ENCODE measurements around the gene PHF20.
"Not testable (repeated sequence)": the region's sequence is repeated elsewhere in the genome, so short reads cannot be mapped to it uniquely, and the experiment has no call there.

PHF20 gene

DNA sequence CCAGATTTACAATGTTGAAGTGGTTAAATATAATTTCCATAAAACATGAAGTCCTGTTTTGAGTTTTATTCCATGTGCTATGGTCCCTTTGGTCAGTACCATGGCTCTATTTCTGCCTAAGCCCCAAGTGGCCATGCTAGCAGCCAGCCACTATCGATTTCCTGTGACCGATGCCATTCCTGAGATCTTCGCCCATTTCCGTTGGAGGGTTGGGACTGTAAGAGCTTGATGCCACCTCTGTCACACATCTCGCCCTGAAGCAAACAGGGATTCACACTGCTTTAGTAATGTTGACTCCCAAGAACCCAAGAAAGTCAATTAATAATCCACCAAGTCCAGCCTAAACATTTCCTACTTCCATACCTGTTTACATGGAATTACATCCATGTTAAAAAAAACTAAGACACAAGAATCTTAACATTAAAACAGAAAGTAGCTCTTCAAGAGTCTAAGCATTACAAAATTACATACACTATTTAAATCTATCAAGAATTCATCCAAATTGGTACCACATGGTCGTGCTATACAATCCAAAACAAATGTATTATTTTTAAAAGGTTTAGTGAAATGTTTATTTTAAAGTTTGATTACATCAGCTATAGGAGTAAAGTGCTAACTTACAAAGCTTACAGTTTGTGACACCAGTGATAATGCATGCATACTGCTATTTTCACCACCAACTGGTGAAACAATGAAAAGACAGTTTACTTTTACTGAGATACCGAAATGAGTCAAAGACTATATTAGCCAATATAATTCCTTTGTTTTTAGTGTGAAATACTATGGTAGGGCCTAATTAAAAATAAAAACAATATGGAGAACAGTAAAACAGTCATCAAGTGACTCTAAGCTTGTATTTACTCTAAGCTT lies 32.3 kb upstream of the PHF20 start:
- peak; percentile 13 for DNase-seq

DNA sequence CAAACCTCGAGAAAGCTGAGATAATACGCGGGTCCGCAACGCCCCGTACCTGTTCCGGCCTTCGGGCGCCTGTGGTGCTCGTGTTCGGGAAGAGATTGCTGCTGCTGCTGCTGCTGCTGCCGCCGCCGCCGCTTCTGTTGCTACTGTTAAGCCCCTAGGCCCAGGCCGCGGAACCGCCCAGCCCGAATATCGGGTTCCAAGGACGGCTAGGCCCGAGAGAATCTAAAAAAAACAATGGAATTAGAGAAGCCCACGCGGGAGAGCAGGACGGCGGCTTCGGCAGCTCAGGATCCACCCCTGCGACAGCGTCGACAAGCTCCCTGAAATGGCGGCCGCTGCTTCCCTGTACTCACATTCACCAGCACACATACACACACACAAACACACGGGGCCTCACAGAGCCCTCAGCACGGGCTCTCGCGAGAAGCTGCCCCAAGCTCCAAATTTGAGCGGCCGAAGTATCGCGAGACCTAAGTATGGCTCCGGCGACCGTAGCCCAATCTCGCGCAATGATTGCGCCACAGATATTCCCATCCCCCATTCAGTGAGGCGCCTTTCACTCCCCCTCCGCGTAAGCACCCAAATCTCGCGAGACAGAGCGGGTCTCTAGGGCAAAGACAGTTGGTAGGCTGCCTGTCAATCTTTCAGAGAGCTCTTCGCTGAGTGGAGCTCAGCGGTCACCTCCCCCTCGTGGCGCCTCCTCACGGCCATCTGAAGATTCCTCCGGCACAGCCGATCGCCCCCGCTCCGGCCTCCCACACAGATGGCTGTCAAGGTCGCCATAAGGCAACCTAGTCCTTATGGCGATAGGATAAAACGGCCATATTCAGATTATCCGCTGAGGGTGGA lies 29.7 kb upstream of the PHF20 start, which contains the start of gene RBM39:
Gene RBM39 (minus strand): TSS at position 369 of the 849 bp plus-strand sequence. CDS start 1,386 bp downstream, outside the sequence.
- DNase-seq: peak; percentile 100

DNA sequence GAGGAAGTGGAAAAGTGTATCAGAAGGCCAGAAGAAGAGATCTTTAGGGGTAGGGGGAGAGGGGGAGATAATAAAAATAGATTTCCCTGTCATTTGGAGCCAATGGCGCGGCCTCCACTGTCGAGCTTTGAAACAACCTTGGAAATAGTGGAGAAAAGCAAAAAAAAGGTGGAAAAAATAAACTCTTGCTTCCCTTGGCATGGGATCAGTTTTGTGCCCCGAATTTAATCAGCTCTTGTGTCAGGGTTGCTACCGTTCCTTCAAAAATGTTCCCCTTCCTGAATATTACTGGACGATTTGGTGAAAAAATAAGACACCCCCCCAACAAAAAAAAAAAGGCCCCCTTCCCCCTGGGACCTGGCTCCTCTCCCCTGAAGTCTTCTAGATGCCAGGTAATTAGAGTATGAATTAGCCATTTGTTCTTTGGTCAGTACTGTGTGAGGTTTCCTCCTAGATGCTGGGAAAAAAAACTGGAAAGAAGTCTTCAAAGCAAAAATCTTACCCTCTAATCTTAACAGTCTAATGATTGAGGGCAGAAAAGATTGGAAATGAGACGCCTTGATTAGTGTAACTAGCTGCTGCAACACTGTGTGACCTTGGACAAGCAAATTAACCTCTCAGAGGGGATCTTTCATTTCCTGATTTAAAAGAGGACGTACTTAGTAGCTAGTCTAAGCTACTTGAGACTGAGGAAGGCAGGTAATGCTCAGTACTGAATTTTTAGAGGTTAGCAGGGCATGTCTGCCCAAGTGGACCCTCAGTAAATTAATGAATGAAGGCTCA lies 28.9 kb upstream of the PHF20 start:
- peak; percentile 67 for DNase-seq

DNA sequence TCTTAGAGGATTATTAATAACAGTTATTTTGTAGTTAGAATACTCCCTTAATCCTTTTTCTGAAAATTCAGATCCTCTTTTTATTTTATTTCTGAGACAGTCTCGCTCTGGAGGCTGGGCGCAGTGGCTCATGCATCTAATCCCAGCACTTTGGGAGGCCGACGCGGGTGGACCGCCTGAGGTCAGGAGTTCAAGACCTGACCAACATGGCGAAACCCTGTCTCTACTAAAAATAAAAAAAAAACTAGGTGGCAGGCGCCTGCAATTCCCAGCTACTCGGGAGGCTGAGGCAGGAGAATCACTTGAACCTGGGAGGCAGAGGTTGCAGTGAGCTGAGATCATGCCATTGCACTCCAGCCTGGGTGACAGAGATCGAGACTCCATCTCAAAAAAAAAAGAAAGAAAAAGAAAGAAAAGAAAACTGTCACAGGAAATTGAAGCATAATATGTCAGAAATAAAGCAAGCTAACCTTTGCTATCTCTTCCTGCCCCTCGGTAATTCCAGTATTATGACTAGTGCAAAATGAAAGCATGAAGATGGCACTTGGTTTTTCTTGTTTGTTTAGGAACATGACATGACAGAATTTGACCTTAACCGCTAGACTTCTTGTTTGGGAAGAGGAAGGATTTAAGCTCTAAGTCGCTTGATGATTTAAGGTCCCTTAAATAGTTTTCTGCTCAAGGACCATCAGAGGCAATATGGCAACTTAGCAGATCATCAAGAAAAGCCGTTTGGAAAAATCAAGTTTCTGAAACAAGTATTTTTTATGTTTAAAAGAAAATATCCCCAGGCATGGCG lies 27.9 kb upstream of the PHF20 start:
- DNase-seq: peak; percentile 17

DNA sequence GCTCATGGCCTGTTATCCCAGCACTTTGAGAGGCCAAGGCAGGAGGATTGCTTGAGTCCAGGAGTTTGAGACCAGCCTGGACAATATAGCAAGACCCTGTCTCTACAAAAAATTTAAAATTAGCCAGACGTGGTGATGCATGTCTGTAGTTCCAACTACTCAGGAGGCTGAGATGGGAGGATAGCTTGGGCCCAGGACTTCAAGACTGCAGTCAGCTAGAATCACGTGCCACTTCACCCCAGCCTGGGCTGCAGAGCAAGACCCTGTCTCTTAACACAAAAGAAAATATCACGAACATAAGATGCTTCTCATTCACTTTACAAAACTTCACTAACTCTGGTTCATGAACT lies 27.3 kb upstream of the PHF20 start:
- not testable (repeated sequence) for DNase-seq

DNA sequence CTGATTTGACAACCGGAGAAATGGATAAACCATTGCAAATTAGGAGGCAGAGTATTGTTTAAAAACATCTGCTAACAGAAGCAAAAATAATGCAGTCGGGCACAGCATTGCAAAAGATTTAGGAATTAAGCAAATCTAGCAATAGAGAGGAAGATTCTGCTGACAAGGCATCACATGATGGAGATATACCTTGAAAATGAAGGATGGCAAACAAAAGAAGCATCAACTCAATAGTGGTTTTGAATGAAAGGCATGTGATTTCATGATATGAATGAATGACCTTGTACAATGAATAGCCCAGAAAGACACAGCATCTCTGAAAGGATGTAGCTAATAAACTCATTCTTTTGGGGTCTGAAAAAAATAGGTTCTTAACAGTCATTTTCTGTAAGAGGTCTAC lies 21.2 kb upstream of the PHF20 start:
- no peak for DNase-seq

DNA sequence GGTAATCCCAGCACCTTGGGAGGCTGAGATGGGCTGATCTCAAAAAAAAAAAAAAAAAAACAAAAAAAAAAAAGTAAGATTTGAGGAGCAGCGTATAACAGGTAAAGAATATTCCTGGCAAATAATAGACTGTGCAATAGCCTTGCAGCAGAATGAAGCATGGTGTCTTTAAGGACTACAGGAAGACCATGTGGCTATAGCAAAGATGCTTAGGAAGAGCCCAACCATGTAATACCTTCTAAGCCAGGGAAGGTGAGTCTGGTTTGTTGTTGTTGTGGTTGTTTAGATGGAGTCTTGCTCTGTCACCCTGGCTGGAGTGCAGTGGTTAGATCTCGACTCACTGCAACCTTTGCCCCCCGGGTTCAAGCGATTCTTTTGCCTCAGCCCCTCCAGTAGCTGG lies 15.4 kb upstream of the PHF20 start:
- no peak for DNase-seq

DNA sequence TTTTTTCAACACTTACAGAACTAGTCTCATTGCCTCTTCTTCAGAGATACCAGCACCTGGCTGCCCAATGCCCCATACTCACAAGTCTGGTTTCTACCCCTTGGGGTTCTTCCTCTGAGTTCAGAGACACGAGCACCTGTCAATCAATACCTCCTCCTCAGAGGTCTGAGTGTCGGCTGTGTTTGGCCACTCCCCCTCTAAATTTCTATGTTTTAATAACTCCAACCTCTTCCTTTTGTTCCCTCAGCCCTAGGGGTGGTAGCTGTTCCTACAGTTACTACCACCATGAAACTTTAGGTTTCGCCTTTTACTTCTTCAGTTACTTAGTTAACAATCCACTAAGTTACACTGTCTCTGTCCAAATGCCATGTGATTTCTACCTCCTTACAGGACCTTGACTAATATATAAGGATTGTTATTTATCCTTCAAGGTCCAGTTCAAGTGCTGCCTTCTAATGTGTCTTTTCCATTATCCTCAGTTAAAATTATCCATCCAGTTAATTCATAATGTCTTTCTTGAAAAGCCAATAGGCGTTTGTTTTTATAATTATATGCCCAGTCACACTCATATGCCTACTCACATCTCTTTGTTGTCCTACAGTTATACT lies 14.6 kb upstream of the PHF20 start:
- peak; percentile 22 for DNase-seq

DNA sequence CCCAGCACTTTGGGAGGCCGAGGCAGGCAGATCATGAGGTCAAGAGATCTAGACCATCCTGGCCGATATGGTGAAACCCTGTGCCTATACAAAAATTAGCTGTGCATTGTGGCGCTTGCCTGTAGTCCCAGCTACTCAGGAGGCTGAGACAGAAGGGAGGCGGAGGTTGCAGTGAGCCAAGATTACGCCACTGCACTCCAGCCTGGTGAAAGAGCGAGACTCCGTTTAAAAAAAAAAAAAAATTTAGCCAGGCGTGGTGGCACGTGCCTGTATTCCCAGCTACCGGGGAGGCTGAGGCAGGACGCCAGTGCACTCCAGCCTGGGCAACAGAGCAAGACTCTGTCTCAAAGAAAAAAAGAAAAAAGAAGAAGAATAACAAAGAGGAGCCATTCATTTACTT lies 10.3 kb upstream of the PHF20 start:
- not testable (repeated sequence) for DNase-seq

DNA sequence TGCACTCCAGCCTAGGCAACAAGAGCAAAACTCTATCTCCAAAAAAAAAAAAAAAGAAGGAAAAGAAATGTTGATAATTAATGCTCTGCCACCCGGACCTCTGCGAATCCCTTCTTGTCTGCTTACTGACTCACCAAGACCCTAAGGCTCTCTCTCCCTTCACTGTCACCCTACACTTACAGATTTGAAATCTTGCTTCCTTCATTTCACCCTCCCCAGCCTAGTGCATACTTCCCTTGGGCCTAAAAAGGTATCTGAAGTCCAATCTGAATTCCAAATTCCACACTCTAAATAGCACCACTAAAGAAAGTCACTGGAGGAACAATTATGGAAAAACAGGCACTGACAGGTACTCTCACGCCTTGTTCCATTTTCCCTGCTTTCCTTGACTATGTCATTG lies 9.4 kb upstream of the PHF20 start:
- DNase-seq: no peak

DNA sequence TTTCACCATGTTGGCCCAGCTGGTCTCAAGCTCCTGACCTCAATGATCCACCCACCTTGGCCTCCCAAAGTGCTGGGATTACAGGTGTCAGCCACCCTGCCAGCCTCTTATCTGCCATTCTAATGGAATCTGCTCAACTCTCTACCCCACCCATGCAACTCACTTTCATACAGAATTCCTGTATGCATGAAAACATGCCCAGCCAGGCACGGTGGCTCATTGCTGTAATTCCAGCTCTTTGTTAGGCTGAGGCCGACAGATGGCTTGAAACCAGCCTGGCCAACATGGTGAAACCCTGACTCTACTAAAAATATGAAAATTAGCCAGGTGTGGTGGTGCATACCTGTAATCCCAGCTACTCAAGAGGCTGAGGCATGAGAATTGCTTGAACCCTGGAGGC lies 6.9 kb upstream of the PHF20 start:
- DNase-seq: not testable (repeated sequence)

DNA sequence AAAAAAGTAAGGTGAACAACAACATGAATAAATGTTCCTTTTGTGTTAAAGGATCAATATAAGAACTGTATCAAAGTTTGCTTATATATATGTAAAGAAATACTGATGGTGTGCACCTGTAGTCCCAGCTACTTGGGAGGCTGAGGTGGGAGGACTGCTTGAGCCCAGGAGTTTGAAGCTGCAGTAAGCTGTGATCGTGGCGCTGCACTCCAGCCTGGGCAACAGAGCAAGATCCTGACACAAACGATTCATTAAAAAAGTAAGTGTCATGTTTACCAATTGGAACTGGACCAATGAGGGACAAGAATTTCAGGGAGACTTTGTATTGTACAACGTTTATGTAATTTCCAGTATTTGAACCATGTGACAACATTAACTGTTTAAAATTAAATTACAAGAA lies 5.0 kb upstream of the PHF20 start:
- no peak for DNase-seq

DNA sequence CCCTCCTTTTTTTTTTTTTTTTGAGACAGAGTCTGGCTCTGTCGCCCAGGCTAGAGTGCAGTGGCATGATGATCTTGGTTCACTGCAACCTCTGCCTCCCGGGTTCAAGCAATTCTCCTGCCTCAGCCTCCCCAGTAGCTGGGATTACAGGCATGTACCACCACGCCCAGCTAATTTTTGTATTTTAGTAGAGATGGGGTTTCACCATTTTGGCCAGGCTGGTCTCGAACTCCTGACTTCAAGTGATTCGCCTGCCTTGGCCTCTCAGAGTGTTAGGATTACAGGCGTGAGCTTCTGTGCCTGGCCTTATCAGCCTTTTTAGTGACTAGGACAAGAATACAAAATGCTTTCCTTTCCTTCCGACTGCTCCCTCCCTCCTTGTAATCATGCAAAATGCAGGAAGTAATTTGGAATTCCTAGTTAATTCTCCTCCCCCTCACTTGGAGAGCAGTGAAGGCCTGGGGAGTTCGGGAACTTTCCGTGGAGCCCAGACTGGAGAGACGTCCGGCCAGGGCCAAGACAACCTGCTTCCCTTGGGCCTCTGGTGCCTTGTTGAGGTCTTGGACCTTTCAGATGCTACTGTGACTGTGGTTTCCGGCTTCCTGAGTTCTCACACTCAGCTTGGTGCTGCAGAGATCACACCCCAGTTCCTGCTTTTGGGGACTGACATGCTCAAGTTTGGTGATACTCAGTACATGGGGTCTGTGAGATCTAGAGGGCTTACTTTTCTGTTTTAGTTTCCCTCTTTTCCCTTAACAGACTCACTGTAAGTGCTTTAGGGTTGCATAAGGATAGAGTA lies 3.9 kb upstream of the PHF20 start:
- DNase-seq: peak; percentile 76

DNA sequence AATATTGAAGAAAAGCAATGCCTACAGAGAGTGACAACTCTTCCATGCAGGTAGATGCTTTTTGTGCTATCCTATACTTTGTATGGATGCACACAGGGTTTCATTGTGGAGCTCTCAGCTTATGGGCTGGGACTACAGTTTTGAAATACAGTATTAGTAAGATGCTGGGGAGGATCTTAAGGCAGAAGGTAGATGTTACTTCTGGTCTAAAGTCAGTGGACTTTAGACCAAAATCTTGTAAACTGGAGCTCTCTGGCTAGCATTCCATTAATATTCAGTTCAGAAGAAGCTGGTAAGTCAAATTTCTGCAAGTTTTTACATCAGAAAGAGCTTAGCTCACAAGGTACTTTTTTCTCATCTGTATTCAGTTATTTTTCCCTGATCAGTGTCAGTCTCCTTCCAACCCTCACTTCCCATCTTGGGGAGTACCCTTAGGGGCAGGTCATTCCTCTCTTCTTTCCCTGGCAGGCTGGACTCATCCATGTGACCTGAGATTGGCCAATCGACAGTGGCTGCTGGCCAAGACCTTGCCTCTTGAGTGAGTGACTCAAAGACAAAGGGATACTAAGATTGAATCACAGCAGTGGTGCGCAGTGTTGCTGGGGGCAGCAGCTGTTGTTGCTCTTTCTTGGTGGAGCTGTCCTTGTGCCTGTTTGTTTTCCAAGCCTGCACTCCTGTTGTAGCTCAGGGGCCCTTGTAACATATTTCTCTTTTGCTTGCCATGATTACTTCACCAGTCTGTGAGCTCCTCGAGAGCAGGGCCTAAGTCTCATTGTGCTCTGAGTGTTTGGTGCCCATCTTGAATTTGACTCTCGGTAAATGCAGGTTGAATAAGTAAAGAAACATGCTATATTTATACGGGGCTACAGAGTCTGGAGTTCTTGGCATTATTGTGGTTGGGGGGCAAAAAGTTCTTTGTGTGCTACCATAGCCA lies 2.8 kb upstream of the PHF20 start:
- DNase-seq: peak; percentile 30

DNA sequence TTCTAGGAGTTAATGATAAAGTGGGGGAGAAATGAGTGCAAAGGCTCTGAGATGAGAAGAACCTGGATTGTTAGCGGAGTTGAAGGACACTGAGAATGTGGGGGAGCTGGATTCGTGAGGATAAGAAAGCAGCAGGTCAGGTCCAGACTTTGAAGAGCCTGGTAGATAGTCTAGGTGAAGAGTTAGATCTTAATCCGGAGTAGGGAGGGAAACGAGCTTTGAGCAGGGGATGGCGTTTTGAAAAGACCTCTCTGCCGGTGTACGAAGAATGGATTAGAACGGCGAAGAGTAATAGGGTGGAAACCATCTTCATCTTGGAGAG lies 487 bp upstream of the PHF20 start:
- no peak for DNase-seq

DNA sequence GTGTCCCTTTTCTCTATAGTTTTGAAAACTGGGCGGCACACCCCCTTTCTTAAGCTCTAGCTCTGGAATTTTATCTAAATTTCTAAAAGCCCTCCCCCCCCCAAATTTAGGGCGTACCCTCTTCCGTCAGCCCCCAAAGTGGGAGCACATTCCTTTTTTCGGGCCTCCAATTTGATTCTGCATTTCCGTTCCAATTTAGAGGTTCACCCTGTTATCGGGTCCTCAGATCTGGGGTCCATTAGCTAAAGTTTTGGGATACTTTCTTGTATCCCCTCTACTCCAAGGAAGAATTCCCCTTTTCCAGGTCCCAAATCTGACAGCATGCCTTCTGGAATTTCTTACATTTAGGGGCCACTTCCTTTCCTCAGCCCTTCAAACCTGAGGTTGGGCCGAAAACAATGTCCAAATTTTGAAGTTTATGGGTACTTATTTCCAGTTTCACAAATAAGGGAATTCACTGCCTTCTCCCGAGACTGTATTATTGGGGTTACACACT lies 796 bp downstream of the PHF20 start:
- no peak for DNase-seq

DNA sequence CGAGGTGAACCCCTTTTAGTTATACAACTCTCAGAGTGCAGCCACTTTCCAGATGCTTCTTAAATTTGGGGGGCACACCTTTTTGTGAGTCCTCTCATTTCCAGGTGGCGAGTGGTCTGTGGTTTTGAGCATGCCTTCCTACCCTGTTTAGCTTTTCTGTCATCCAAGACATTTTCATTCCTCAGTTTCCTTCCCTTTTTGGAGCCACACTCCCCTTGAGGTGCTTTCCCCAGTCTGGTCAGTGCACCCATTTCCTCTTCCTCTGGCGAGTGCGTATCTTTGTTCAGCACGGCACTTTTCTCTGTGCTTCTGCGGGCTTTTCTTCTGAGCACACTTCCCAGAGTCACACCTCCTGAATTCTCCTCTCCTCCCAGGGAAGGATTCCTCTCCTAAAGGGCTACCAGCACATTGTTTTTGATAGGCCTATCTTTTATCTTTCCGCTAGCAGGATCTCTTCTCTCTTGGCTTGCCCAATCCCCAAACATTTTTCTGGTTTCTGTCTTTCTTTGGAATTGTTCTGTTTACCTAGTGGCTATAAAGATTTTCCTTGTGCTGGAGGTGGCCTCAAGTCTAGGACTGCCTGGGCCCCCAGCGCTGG lies 1.4 kb downstream of the PHF20 start:
- DNase-seq: peak; percentile 34

DNA sequence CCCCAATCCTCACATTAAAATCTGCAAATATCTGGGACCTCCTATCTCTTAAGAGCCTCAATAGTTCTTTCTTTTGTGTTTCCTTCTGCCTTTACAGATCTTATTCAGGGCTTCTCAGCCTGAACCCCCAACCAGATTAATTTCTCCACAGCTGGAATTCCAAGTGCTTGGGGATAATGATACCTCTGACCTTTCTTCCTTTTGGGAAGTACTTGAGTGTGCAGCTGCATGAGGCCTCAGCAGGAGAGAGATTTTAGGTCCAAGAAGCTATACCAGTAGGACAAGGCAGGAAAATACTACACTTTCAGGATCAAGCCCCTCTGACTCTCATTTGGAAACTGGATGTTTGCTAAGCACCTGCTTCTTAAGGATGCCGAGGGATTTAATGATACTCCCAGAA lies 2.6 kb downstream of the PHF20 start:
- DNase-seq: no peak

DNA sequence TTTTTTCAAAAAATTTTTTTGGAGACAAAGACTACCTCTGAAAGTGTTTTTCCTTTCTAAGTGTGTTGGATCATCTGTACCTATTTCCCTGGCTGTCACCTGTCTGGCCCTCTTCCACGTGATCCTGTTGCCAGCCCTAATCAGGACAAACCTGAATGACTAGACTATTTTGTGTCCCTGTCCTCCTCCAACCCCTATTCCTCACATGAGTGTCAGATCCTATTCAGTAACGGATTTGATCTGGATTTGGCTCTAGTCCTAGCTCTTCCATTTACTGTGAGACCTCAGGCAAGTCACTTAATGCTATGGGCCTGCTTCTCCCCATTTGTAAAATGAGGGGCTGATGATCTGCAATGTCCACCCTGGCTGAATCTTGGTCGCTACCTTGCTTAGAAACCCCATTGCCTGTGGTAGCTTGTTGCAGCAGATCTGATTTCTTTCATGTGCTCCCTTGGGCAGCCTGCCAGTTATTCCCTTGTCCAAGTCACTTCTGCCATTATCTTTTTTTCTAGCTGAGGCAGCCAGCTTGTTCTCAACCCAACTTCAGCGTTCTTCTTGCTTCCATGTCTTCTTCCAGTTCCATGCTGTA lies 4.8 kb downstream of the PHF20 start:
- DNase-seq: no peak
